ENCODE data around the gene SLC39A8. TPM values are rescaled to one million over a fixed set of nuclear protein-coding genes. Genes with fewer than 3 reads are reported as not detected.

The SLC39A8 gene
- total and polyA plus RNA-seq, 7 donors: 3.2 to 44.5 (median 7.7) TPM

- H3K9me3 ChIP-seq: no peaks in the 10 kb centered on the region
- no peak overlapping the region for H3K4me3 ChIP-seq
- H3K27me3 ChIP-seq: no peaks in the 10 kb centered on the region
- H3K4me1 ChIP-seq: no peaks in the 10 kb centered on the region
- TF ChIP-seq EP300 (IDR thresholded peaks at IDR 0.05): no peak
- TF ChIP-seq POLR2AphosphoS5 (IDR thresholded peaks at IDR 0.05): no peak
- TF ChIP-seq POLR2A (IDR thresholded peaks at IDR 0.05): no peak
- no peak overlapping the region for H3K27ac ChIP-seq
- no peak for DNase-seq
- intact Hi-C loops (cut with DNase I): no loop called here
- H3K36me3 ChIP-seq: no peaks in the 10 kb centered on the region
These were observed 132.3 kb downstream of the SLC39A8 start for GRCh38 chr4:102213031-102213430.

Small RNAs within 50 kb of the gene (small RNA-seq; reads per million reads assigned to genes)
- gene RN7SL728P: 0 reads per million in 3 donors

Other genes starting within 250 kb of the SLC39A8 start
- gene NFKB1, start 155.9 kb upstream of the SLC39A8 start, total RNA-seq: 10 to 100 TPM; 23.5 to 29.4 (median 27.7) TPM
- gene NFKB1, start 155.9 kb upstream of the SLC39A8 start, polyA plus RNA-seq: 10 to 100 TPM; 19.2 to 29.8 (median 20.1) TPM